ENCODE data around the gene P2RX2. TPM values are rescaled to one million over a fixed set of nuclear protein-coding genes. Genes with fewer than 3 reads are reported as not detected.

Gene P2RX2
- polyA plus RNA-seq, 2 of the 4 experiments (the other 2 are of a cell fraction), result not detected

DNA sequence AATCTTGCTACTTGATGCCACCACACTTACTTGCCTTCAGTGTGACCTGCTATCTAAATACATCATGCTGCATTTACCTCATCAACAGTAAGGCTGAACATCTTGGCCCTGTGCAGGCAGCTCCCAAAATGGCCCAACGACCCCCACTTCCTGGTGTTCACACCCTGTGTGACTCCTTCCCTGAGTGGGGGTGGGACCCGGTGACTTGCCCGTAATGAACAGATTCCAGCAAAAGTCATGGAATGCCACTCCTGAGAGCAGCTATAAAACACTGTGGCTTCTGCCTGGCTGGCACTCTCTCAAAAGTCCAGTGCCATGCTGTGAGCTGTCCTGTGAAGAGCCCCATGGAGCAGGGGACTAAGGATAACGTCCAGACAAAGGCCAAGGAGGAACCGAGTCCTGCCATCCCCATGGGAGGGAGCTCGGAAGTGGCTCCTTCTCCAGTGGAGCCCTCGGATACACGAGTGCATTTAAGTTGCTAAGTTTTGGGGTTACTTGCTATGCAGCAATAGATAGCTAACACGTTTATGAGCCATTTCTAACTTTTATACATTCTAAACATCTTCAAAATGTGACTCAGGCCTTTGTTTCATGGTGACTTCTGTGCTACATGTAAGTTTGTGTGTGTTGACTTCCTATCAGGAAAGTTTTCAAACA is 33.0 kb downstream of the P2RX2 start:
- ATAC-seq, result no peak; a peak in 1 of 6 replicates
- Histone ChIP-seq H3K9me3 (no peaks in the 10 kb centered on the region), H3K4me2 (no peak overlapping the region), H3K4me1 (no peaks in the 10 kb centered on the region), H3K4me3 (no peak overlapping the region), H3K27ac (no peak overlapping the region)
- TF ChIP-seq CBX2 (IDR thresholded peaks at IDR 0.05; ENCODE audit: borderline replicate concordance, low read depth), result no peak
- no peak for TF ChIP-seq JUN (IDR thresholded peaks at IDR 0.05)
- TF ChIP-seq, protein P1, sequence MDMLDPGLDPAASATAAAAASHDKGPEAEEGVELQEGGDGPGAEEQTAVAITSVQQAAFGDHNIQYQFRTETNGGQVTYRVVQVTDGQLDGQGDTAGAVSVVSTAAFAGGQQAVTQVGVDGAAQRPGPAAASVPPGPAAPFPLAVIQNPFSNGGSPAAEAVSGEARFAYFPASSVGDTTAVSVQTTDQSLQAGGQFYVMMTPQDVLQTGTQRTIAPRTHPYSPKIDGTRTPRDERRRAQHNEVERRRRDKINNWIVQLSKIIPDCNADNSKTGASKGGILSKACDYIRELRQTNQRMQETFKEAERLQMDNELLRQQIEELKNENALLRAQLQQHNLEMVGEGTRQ (IDR thresholded peaks at IDR 0.05), result no peak
- no peak for TF ChIP-seq CBX8 (IDR thresholded peaks at IDR 0.05)
- no peak for TF ChIP-seq FOXS1 (CRISPR knock-in tag; IDR thresholded peaks at IDR 0.05)
- no peak for TF ChIP-seq TFCP2L1 (CRISPR knock-in tag; IDR thresholded peaks at IDR 0.05)
- TF ChIP-seq, protein P2, sequence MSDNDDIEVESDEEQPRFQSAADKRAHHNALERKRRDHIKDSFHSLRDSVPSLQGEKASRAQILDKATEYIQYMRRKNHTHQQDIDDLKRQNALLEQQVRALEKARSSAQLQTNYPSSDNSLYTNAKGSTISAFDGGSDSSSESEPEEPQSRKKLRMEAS (IDR thresholded peaks at IDR 0.05), result no peak
- no peak for TF ChIP-seq CHD2 (IDR thresholded peaks at IDR 0.05; ENCODE audit: low read length, partially characterized antibody)
- TF ChIP-seq ESRRA (IDR thresholded peaks at IDR 0.05; ENCODE audit: borderline replicate concordance, low read length), result no peak
- no peak for TF ChIP-seq NR3C1 (IDR thresholded peaks at IDR 0.05)
- no peak for FAIRE-seq
- POLR2A ChIA-PET, result no interaction called here
- no peak for DNase-seq (ENCODE audit: low read depth in 1 of 2, low spot score in 1 of 2)
- CTCF ChIA-PET, result interaction anchor here (0.6 to 5.2 kb wide), 3 partner anchors 11 to 67 kb away, joined by 3 to 33 read pairs (median 3); no protein-coding TSS in a partner anchor
- WGBS (ENCODE audit: missing lambda C conversion rate), result 82% methylated on average over 9 of the region's 9 CpGs

DNA sequence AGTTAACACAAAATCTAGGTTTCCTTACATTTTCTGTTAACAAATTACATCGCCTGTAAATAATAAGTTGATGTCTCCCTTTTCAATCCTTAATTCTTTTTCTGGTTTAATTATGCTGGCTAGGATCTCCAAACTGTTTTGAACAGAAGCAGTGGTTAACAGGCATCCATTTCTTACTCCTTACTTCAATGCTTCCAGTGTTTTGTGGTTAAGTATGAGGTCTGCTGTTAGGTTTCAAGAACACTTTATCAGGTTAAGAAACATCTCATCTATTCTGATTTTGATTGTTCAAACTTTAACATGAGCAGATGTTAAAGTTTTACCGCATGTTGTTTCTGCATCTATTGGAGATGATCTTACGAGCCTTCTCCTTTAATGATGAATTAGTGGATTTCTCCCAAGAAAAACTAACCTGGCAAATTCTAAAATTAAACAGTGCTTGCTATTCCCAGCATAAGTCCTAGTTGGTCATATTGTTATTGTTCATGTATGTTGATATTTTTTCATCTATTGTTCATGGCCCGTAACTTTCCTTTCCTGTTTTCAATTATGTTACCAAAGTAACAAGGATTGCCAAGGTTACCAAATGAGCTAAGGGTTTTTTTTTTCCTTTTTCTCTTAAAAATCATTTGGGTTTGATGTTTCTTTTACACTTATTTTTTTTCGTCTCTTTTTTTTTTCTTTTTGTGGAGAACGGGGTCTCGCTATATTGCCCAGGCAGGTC is 35.2 kb downstream of the P2RX2 start:
- DNase-seq (ENCODE audit: low read depth in 1 of 2, low spot score in 1 of 2) (no peak), FAIRE-seq (no peak), ATAC-seq (no peak)
- TF ChIP-seq GATA3 (IDR thresholded peaks at IDR 0.05; ENCODE audit: borderline replicate concordance) (no peak), NR3C1 (IDR thresholded peaks at IDR 0.05) (no peak), TFCP2L1 (CRISPR knock-in tag; IDR thresholded peaks at IDR 0.05) (no peak), KDM5A (IDR thresholded peaks at IDR 0.05) (no peak), POLR2A (IDR thresholded peaks at IDR 0.05; ENCODE audit: low read length) (no peak), MYC (IDR thresholded peaks at IDR 0.05; ENCODE audit: borderline replicate concordance, low read length) (no peak), EHF (CRISPR knock-in tag; IDR thresholded peaks at IDR 0.05) (no peak), MAFK (IDR thresholded peaks at IDR 0.05; ENCODE audit: partially characterized antibody) (no peak), FOXS1 (CRISPR knock-in tag; IDR thresholded peaks at IDR 0.05) (no peak), HDAC2 (IDR thresholded peaks at IDR 0.05) (no peak), CBX8 (IDR thresholded peaks at IDR 0.05) (no peak), PHF8 (IDR thresholded peaks at IDR 0.05; ENCODE audit: borderline replicate concordance, low read depth) (no peak), FOSB (CRISPR knock-in tag; IDR thresholded peaks at IDR 0.05) (no peak)
- TF ChIP-seq, protein P2 (IDR thresholded peaks at IDR 0.05), result no peak
- TF ChIP-seq, protein P3, sequence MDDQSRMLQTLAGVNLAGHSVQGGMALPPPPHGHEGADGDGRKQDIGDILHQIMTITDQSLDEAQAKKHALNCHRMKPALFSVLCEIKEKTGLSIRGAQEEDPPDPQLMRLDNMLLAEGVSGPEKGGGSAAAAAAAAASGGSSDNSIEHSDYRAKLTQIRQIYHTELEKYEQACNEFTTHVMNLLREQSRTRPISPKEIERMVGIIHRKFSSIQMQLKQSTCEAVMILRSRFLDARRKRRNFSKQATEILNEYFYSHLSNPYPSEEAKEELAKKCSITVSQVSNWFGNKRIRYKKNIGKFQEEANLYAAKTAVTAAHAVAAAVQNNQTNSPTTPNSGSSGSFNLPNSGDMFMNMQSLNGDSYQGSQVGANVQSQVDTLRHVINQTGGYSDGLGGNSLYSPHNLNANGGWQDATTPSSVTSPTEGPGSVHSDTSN (IDR thresholded peaks at IDR 0.05), result no peak
- CTCF ChIA-PET, result interaction anchor here (0.6 to 1.2 kb wide), 3 partner anchors 17 to 460 kb away, joined by 3 to 4 read pairs (median 4); no protein-coding TSS in a partner anchor
- POLR2A ChIA-PET, result no interaction called here
- no peaks in the 10 kb centered on the region for H3K4me1 ChIP-seq
- WGBS (ENCODE audit: missing lambda C conversion rate), result 92% methylated on average over 7 of the region's 7 CpGs
- no peak overlapping the region for H3K4me3 ChIP-seq
- H3K4me2 ChIP-seq, result no peak overlapping the region
- H3K9me3 ChIP-seq, result no peaks in the 10 kb centered on the region
- H3K27ac ChIP-seq, result no peak overlapping the region

All from A549 (cell line).